ENCODE measurements around the gene HRH2.

The HRH2 gene

DNA sequence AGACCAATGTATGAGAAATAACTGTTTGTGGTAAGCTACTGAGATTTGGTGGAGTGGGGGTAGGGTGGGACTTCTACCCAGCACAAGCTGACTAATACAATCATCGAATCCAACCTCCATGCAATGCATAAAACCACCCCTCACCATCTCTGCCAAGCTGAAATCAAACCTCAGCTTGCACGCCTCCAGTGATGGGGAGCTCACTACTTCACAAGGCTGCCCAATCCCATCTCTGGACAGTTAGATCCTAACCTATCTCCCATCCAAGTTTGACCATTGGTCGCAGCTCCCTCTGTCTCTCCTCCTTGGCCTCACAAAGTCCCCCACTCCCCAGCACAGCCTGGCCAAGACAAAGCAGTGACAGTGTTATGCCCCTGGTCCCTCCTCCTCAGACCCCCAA is 47.0 kb upstream of the HRH2 start:
- TF ChIP-seq EZH2phosphoT487 (IDR thresholded peaks at IDR 0.05; ENCODE audit: borderline replicate concordance, low read length) (no peak), CTCF (IDR thresholded peaks at IDR 0.05; ENCODE audit: low read depth, low read length, poor library complexity, severe bottlenecking) (no peak)

GRCh38 chr5:175614223-175614815 is 43.6 kb upstream of the HRH2 start:
- Histone ChIP-seq H3K4me2 (ENCODE audit: low read length) (no peak overlapping the region), H3K9me3 (ENCODE audit: control insufficient read depth, insufficient read depth, low read length) (no peaks in the 10 kb centered on the region)

More for the DNA sequence above, 47.0 kb upstream of the HRH2 start:
- H3K9me2 ChIP-seq (replicated peaks; ENCODE audit: control insufficient read depth, low read length): no peaks in the 10 kb centered on the region
- H4K20me1 ChIP-seq (ENCODE audit: control insufficient read depth, insufficient read depth, low read depth, low read length): no peaks in the 10 kb centered on the region
- no peaks in the 10 kb centered on the region for H3F3A ChIP-seq (ENCODE audit: control insufficient read depth, insufficient read depth)
- H3K4me2 ChIP-seq (ENCODE audit: low read length): no peak overlapping the region
- no peak overlapping the region for H3K27ac ChIP-seq (ENCODE audit: low read depth, low read length)
- H3K27me3 ChIP-seq (ENCODE audit: control insufficient read depth, low read length): no peaks in the 10 kb centered on the region
- no peak overlapping the region for H3K4me3 ChIP-seq (ENCODE audit: low read length)
- no peaks in the 10 kb centered on the region for H3K79me2 ChIP-seq (ENCODE audit: control insufficient read depth, low read length)
- H3K9me3 ChIP-seq (ENCODE audit: control insufficient read depth, insufficient read depth, low read length): no peaks in the 10 kb centered on the region
- no peaks in the 10 kb centered on the region for H3K36me3 ChIP-seq (ENCODE audit: control insufficient read depth, low read length)
- no peaks in the 10 kb centered on the region for H3K4me1 ChIP-seq (ENCODE audit: control insufficient read depth, low read length)

DNA sequence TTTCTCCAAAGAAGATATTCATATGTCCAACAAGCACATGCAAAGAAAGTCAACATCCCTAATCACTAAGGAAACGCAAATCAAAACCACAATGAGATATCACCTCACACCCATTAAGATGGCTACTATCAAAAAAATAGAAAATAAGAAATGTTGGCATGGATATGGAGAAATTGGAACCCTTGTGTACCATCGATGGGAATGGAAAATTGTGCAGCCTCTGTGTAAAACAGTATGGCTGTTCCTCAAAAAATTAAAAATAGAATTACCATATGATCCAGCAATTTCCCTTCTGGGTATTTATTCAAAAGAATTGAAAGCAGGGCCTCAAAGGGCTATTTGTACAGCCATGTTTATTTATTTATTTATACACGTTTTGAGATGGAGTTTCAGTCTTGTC is 43.0 kb upstream of the HRH2 start:
- no peaks in the 10 kb centered on the region for H3K9me2 ChIP-seq (replicated peaks; ENCODE audit: control insufficient read depth, low read length)
- H3K79me2 ChIP-seq (ENCODE audit: control insufficient read depth, low read length): no peaks in the 10 kb centered on the region
- H3F3A ChIP-seq (ENCODE audit: control insufficient read depth, insufficient read depth): no peaks in the 10 kb centered on the region
- H3K4me3 ChIP-seq (ENCODE audit: low read length): no peak overlapping the region
- no peaks in the 10 kb centered on the region for H4K20me1 ChIP-seq (ENCODE audit: control insufficient read depth, insufficient read depth, low read depth, low read length)
- H3K4me2 ChIP-seq (ENCODE audit: low read length): no peak overlapping the region
- no peaks in the 10 kb centered on the region for H3K9me3 ChIP-seq (ENCODE audit: control insufficient read depth, insufficient read depth, low read length)
- no peaks in the 10 kb centered on the region for H3K27me3 ChIP-seq (ENCODE audit: control insufficient read depth, low read length)
- H3K27ac ChIP-seq (ENCODE audit: low read depth, low read length): no peak overlapping the region
- no peak for TF ChIP-seq EZH2phosphoT487 (IDR thresholded peaks at IDR 0.05; ENCODE audit: borderline replicate concordance, low read length)
- no peak for TF ChIP-seq CTCF (IDR thresholded peaks at IDR 0.05; ENCODE audit: low read depth, low read length, poor library complexity, severe bottlenecking)
- no peaks in the 10 kb centered on the region for H3K4me1 ChIP-seq (ENCODE audit: control insufficient read depth, low read length)
- no peaks in the 10 kb centered on the region for H3K36me3 ChIP-seq (ENCODE audit: control insufficient read depth, low read length)

More at GRCh38 chr5:175614223-175614815, 43.6 kb upstream of the HRH2 start:
- Histone ChIP-seq H3K4me1 (ENCODE audit: control insufficient read depth, low read length) (no peaks in the 10 kb centered on the region), H3K9me2 (replicated peaks; ENCODE audit: control insufficient read depth, low read length) (no peaks in the 10 kb centered on the region), H3K27me3 (ENCODE audit: control insufficient read depth, low read length) (no peaks in the 10 kb centered on the region), H3K36me3 (ENCODE audit: control insufficient read depth, low read length) (no peaks in the 10 kb centered on the region), H3F3A (ENCODE audit: control insufficient read depth, insufficient read depth) (no peaks in the 10 kb centered on the region), H3K4me3 (ENCODE audit: low read length) (no peak overlapping the region), H3K27ac (ENCODE audit: low read depth, low read length) (no peak overlapping the region), H4K20me1 (ENCODE audit: control insufficient read depth, insufficient read depth, low read depth, low read length) (no peaks in the 10 kb centered on the region), H3K79me2 (ENCODE audit: control insufficient read depth, low read length) (no peaks in the 10 kb centered on the region)
- TF ChIP-seq EZH2phosphoT487 (IDR thresholded peaks at IDR 0.05; ENCODE audit: borderline replicate concordance, low read length): no peak
- TF ChIP-seq CTCF (IDR thresholded peaks at IDR 0.05; ENCODE audit: low read depth, low read length, poor library complexity, severe bottlenecking): no peak
